NCI-H526 treated with DMSO at 0.1 percent for 48 hours (cell line): ENCODE measurements around the gene ATRNL1.

Source experiments
- DNase-seq: peaks from one replicate; lab custom pipeline; 2025; lab: John Stamatoyannopoulos, UW

ATRNL1 gene

GRCh38 chr10:115953281-115953680 is 860.1 kb downstream of the ATRNL1 start:
- no peak for DNase-seq

- DNase-seq, result no peak
Measured at GRCh38 chr10:115953968-115954367, 860.8 kb downstream of the ATRNL1 start.

GRCh38 chr10:115956225-115957011 is 863.3 kb downstream of the ATRNL1 start:
- DNase-seq, result no peak

- DNase-seq, result no peak
Measured at GRCh38 chr10:115957012-115957399, 863.8 kb downstream of the ATRNL1 start.

- no peak for DNase-seq
Measured at GRCh38 chr10:115957786-115958442, 864.7 kb downstream of the ATRNL1 start.

GRCh38 chr10:115963848-115964247 is 870.7 kb downstream of the ATRNL1 start:
- no peak for DNase-seq

GRCh38 chr10:115964827-115965226 is 871.7 kb downstream of the ATRNL1 start:
- no peak for DNase-seq

GRCh38 chr10:115965376-115965775 is 872.2 kb downstream of the ATRNL1 start:
- no peak for DNase-seq

- DNase-seq, result no peak
Measured at GRCh38 chr10:115968236-115968635, 875.1 kb downstream of the ATRNL1 start.

- DNase-seq, result no peak
Measured at GRCh38 chr10:115969591-115969990, 876.4 kb downstream of the ATRNL1 start.

- no peak for DNase-seq
Measured at GRCh38 chr10:115971921-115972320, 878.8 kb downstream of the ATRNL1 start.

- no peak for DNase-seq
Measured at GRCh38 chr10:115972426-115972825, 879.3 kb downstream of the ATRNL1 start.

GRCh38 chr10:115974351-115974750 is 881.2 kb downstream of the ATRNL1 start:
- no peak for DNase-seq

- no peak for DNase-seq
Measured at GRCh38 chr10:115974816-115975430, 881.8 kb downstream of the ATRNL1 start.

GRCh38 chr10:115975506-115975905 is 882.3 kb downstream of the ATRNL1 start:
- no peak for DNase-seq

- DNase-seq, result no peak
Measured at GRCh38 chr10:115976342-115976741, 883.2 kb downstream of the ATRNL1 start.

GRCh38 chr10:115977855-115978254 is 884.7 kb downstream of the ATRNL1 start:
- no peak for DNase-seq

- no peak for DNase-seq
Measured at GRCh38 chr10:115979576-115979975, 886.4 kb downstream of the ATRNL1 start.

- no peak for DNase-seq
Measured at GRCh38 chr10:115980470-115980869, 887.3 kb downstream of the ATRNL1 start.

- no peak for DNase-seq
Measured at GRCh38 chr10:115981081-115981480, 887.9 kb downstream of the ATRNL1 start.

GRCh38 chr10:115982076-115982475 is 888.9 kb downstream of the ATRNL1 start:
- no peak for DNase-seq

GRCh38 chr10:115982526-115982925 is 889.4 kb downstream of the ATRNL1 start:
- DNase-seq, result no peak

GRCh38 chr10:115985786-115986185 is 892.6 kb downstream of the ATRNL1 start:
- DNase-seq, result no peak
